Body of pancreas (tissue), 4 donors: ENCODE data around the gene CLSTN2. TPM values are rescaled to one million over a fixed set of nuclear protein-coding genes. Genes with fewer than 3 reads are reported as not detected.

Experiments used
- ATAC-seq: fragments of 150-250 bp; one replicate; pipeline ENCODE4 v1.9.1; 2016
- DNase-seq, 4 donors: peaks; one replicate each; pipeline ENCODE4 v3.0.0-alpha.2; 2019
- H3K27ac ChIP-seq, 4 donors: fragments of 200-600 bp; sonication (generic); 1 replicate in 3 of 4; 2 replicates in 1 of 4; pipeline versions ENCODE4 v1.5.1 to v1.6.1; 2016 to 2019; ENCODE audit warnings: mild to moderate bottlenecking in 1 of 4, mixed read lengths in 1 of 4, moderate library complexity in 1 of 4
- H3K27me3 ChIP-seq, 2 donors: fragments of 200-600 bp; sonication (generic); one replicate each; pipeline ENCODE4 v1.6.0; 2016; ENCODE audit warnings: mild to moderate bottlenecking in 1 of 2
- H3K36me3 ChIP-seq, 2 donors: fragments of 200-600 bp; sonication (generic); replicated peaks in 1 of 2; 2 replicates each; pipeline ENCODE4 v1.5.1; 2016; ENCODE audit warnings: low read depth in 2 of 2; ENCODE audit not compliant: insufficient read depth in 1 of 2
- H3K4me1 ChIP-seq: fragments of 200-600 bp; sonication (generic); one replicate; pipeline ENCODE4 v1.6.0; 2016
- H3K4me3 ChIP-seq, 2 donors: fragments of 200-600 bp; sonication (generic); 1 replicate in 1 of 2; 2 replicates in 1 of 2; pipeline ENCODE4 v1.5.1; 2016 to 2019
- H3K9me3 ChIP-seq, 3 donors: fragments of 200-600 bp; sonication (generic); 1 replicate in 2 of 3; 2 replicates in 1 of 3; pipeline ENCODE4 v1.5.1; 2016
- POLR2A ChIP-seq, 3 donors: fragments of 450-650 bp; IDR thresholded peaks; one replicate each; pipeline ENCODE4 v1.6.1; 2016; ENCODE audit warnings: antibody characterized with exemption in 3 of 3, mild to moderate bottlenecking in 2 of 3
- WGBS, 2 donors: methylation state at CpG; one replicate each; pipeline ENCODE4 v1.1.5; 2017; 5-methylcytosine and 5-hydroxymethylcytosine counted together
- intact Hi-C: fragments of 100-400 bp; cut with DNase I; formaldehyde crosslinking; loops from one replicate; pipeline ENCODE4 v1.15.1; 2023
- total RNA-seq, 2 donors: library from RNA; depleted of rRNA; stranded (reverse); fragments of >200 nt; gene quantifications; one replicate each; pipeline ENCODE4 v1.1.0, GENCODE V29; 2016
- TF ChIP-seq, protein P1 (sequence below), 7 experiments: fragments of 450-650 bp in 4 of 7; fragments of 200-600 bp in 3 of 7; sonication (generic) in 3 of 7; IDR thresholded peaks; one replicate each; pipeline ENCODE4 v1.5.1; 2016 to 2019; ENCODE audit warnings: antibody characterized with exemption in 7 of 7

CLSTN2 gene
- total RNA-seq, 2 donors from 2014 or later = 14.5 to 14.8 TPM

DNA sequence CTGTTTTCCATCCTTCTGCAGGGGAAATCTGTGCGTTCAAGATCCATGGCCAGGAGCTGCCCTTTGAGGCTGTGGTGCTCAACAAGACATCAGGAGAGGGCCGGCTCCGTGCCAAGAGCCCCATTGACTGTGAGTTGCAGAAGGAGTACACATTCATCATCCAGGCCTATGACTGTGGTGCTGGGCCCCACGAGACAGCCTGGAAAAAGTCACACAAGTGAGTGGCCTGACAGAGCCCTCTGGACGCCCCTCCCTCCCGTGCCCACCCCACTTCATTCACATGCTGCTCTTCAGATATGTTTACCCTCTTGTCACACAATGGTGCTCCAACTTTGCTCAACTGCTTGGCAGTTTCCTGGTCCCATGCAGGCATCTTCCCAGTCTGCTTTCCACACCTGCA, 468.6 kb downstream of the CLSTN2 start:
- Histone ChIP-seq H3K9me3 (no peaks in the 10 kb centered on the region), H3K27me3 (no peaks in the 10 kb centered on the region), H3K36me3 (no peaks in the 10 kb centered on the region), H3K4me1 (no peaks in the 10 kb centered on the region), H3K4me3 (no peak overlapping the region), H3K27ac (no peak overlapping the region)
- ATAC-seq (no peak), DNase-seq (no peak)
- 53 to 77% methylated on average over 6 of the region's 6 CpGs for WGBS, 2 donors
- TF ChIP-seq, protein P1, sequence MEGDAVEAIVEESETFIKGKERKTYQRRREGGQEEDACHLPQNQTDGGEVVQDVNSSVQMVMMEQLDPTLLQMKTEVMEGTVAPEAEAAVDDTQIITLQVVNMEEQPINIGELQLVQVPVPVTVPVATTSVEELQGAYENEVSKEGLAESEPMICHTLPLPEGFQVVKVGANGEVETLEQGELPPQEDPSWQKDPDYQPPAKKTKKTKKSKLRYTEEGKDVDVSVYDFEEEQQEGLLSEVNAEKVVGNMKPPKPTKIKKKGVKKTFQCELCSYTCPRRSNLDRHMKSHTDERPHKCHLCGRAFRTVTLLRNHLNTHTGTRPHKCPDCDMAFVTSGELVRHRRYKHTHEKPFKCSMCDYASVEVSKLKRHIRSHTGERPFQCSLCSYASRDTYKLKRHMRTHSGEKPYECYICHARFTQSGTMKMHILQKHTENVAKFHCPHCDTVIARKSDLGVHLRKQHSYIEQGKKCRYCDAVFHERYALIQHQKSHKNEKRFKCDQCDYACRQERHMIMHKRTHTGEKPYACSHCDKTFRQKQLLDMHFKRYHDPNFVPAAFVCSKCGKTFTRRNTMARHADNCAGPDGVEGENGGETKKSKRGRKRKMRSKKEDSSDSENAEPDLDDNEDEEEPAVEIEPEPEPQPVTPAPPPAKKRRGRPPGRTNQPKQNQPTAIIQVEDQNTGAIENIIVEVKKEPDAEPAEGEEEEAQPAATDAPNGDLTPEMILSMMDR (IDR thresholded peaks at IDR 0.05) = no peak
- no peak for TF ChIP-seq POLR2A (IDR thresholded peaks at IDR 0.05)
- intact Hi-C loops = no loop called here

DNA sequence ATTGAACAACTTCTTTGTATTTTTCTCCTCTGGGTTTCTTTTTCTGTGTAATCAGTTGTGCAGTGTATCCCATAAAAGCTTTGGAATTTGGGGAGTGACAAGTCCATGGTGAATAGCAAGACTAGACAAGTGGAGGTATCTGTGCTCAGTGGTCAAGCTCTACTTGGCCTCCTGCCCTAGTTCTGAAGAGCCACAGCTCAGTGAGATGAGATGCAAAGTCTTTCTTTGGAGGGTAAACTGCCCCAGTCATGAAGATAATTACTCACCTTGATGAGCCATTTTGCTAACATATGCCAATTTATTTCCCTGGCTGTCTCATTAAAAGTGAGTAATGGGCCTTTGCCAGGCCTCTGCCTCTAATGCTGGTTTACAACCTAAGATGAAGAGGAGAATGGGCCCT, 471.7 kb downstream of the CLSTN2 start:
- intact Hi-C loops = no loop called here
- TF ChIP-seq, protein P1 (IDR thresholded peaks at IDR 0.05) = no peak
- no peak for TF ChIP-seq POLR2A (IDR thresholded peaks at IDR 0.05)
- Histone ChIP-seq H3K4me3 (no peak overlapping the region), H3K27me3 (no peaks in the 10 kb centered on the region), H3K36me3 (no peaks in the 10 kb centered on the region), H3K4me1 (no peaks in the 10 kb centered on the region), H3K27ac (no peak overlapping the region), H3K9me3 (no peaks in the 10 kb centered on the region)
- ATAC-seq (no peak), DNase-seq (no peak)

DNA sequence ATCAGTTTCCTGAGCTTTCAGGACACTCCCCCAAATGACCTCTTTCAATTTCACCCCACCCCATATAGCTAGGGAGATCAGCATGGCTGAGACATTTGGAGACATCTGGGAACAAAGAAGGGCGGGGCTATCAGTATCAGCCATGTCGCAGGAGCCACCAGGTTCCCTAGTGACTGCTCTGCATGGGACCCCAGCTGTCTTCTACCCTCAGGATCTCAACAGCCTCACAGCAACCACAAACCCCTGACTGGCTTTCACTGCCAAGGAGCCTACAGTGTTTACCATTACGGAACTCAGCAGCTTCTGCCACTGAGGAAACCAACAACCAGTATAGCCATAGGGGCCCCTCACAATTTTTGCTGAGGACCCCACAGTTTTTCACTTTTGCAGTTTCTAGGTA, 473.3 kb downstream of the CLSTN2 start:
- no peaks in the 10 kb centered on the region for H3K4me1 ChIP-seq
- no peaks in the 10 kb centered on the region for H3K9me3 ChIP-seq
- WGBS, 2 donors = 62 to 81% methylated on average over 3 of the region's 3 CpGs
- TF ChIP-seq, protein P1 (IDR thresholded peaks at IDR 0.05) = no peak
- no peak for TF ChIP-seq POLR2A (IDR thresholded peaks at IDR 0.05)
- no peaks in the 10 kb centered on the region for H3K36me3 ChIP-seq
- intact Hi-C loops = no loop called here
- H3K27me3 ChIP-seq = no peaks in the 10 kb centered on the region
- ATAC-seq = no peak
- DNase-seq = no peak
- H3K27ac ChIP-seq = no peak overlapping the region
- H3K4me3 ChIP-seq = no peak overlapping the region

DNA sequence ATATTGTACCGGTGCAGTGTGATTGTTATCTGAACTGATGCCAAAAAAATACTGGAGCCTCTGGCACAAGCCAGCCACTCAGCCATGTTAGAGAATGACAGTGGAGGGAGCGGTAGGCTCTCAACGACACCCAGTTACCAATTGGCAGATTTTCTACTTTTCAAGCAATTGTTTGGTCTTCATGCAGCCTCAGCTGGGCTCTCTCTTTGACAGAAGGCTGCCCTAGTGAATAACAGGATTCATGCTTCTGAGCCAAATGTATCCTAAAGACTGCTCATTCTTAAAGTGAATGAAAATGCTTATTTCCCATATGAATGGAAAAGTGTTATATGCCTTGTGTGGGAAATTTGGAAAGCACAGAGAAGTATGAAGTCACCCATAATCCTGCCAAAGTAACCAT, 481.7 kb downstream of the CLSTN2 start:
- Histone ChIP-seq H3K9me3 (no peaks in the 10 kb centered on the region), H3K27ac (peak overlapping the region in 1 of 4 donors; percentile 23), H3K27me3 (no peaks in the 10 kb centered on the region), H3K36me3 (no peaks in the 10 kb centered on the region), H3K4me3 (no peak overlapping the region), H3K4me1 (peaks cover 11% of the 10 kb centered on the region)
- WGBS, 2 donors = 43 to 59% methylated on average over 3 of the region's 3 CpGs
- no peak for DNase-seq
- TF ChIP-seq, protein P1 (IDR thresholded peaks at IDR 0.05) = no peak
- no peak for TF ChIP-seq POLR2A (IDR thresholded peaks at IDR 0.05)
- ATAC-seq = no peak
- intact Hi-C loops = no loop called here

DNA sequence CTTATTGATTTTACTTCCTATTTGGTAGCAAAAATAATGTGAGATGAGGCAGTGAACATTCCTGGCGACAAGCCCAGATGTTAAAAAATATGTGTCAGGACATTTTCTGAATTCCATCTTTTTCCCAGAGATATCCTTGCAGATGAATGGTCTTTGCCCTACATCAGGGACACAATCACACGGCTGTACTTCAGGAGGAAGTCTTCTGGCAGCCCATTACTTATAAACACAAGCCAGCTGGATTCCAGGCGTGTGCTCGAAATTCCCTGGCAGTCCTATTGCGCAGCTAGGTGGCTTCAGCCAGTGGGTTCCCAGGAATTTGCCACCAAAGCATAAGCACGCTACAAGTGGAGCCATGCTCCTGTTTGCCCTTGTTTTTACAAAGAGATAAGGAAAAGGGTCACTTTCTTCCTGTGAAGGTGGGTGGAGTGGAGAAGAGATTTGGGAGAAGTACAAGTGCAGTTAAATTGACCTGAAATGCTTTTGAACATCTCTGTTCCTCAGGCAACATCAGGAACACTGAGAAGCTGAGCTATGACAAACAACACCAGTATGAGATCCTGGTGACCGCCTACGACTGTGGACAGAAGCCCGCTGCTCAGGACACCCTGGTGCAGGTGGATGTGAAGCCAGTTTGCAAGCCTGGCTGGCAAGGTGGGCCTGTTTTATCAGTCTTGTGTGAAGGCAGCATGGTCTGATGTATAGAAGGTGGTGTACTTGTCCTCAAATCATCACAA, 485.8 kb downstream of the CLSTN2 start:
- Histone ChIP-seq H3K9me3 (no peaks in the 10 kb centered on the region), H3K36me3 (no peaks in the 10 kb centered on the region), H3K27me3 (no peaks in the 10 kb centered on the region), H3K4me1 (peaks cover 16% of the 10 kb centered on the region), H3K4me3 (no peak overlapping the region), H3K27ac (peak overlapping the region in 3 of 4 donors; percentile 39 to 76 (median 46))
- intact Hi-C loops = no loop called here
- WGBS, 2 donors = 34 to 50% methylated on average over 9 of the region's 9 CpGs
- ATAC-seq (peak; percentile 92), DNase-seq (peak; percentile 31 to 63 (median 52))
- TF ChIP-seq, protein P1 (IDR thresholded peaks at IDR 0.05) = peak in 4 of 7 experiments; percentile 39 to 56 (median 43)
- no peak for TF ChIP-seq POLR2A (IDR thresholded peaks at IDR 0.05)
